Limb (tissue), 2 donors: ENCODE results near the gene ENTPD1.
"Not testable (repeated sequence)": the region's sequence is repeated elsewhere in the genome, so short reads cannot be mapped to it uniquely, and the experiment has no call there.

Experiments used
- DNase-seq, 2 donors: peaks; one replicate each; pipeline ENCODE4 v3.0.0-alpha.2; 2016; ENCODE audit errors: extremely low spot score in 2 of 2

The ENTPD1 gene

DNA sequence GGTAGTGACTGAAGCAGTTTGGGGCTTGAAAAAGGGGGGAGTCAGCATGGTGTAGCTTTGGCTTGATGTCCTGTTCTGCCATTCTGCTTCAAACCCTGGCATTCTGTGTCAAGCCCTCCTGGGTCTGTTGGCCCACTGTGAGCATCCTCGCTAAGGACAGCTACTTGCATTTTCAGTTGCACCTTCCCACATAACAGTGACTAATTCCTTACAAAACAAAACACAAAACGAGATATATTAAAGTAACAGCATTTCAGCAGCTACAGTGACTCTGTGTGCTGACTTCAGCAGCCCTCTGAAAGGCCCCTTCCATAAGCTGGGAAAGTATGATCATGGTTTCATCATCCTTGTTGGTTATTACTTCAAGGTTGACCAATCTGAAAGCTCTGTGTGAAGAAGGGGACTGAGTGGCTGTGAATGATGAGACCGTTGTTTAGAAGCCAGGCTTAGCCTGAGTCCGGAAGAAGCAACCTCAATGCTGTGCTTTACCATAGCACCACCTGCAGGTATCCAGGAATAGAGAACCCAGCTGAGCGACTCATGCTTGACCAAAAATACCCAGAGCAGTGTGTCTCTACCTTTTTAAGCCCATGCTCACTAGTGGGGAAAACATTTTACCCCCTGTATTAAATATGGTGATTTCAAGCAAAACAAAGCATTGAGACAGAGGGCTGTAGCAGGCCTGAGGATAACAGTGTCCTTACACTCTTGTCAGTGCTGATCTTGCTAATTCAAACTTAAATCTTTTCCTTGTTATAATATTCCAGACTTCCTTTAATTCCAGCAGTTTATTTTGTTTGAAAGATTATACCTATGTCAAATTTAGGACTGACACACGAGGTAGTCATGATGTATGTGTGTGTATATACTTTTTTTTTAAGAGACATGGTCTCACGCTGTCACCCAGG is 109.2 kb downstream of the ENTPD1 start:
- peak; percentile 41 to 47 for DNase-seq

DNA sequence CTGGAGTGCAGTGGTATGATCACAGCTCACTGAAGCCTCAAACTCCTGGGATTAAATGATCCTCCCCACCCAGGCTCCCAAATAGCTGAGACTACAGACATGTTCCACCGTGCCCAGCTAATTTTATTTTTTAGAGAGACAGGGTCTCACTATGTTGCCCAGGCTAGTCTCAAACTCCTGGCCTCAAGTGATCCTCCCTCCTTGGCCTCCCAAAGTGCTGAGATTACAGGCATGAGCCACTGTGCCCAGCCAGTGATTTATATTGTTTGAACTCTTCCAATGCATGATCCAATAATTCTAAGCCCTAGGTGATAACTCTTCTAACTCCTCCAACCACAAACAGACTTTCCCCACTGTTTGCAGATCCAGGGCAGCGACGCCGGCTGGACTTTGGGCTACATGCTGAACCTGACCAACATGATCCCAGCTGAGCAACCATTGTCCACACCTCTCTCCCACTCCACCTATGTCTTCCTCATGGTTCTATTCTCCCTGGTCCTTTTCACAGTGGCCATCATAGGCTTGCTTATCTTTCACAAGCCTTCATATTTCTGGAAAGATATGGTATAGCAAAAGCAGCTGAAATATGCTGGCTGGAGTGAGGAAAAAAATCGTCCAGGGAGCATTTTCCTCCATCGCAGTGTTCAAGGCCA is 110.0 kb downstream of the ENTPD1 start:
- no peak for DNase-seq

DNA sequence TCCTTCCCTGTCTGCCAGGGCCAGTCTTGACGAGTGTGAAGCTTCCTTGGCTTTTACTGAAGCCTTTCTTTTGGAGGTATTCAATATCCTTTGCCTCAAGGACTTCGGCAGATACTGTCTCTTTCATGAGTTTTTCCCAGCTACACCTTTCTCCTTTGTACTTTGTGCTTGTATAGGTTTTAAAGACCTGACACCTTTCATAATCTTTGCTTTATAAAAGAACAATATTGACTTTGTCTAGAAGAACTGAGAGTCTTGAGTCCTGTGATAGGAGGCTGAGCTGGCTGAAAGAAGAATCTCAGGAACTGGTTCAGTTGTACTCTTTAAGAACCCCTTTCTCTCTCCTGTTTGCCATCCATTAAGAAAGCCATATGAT is 110.5 kb downstream of the ENTPD1 start:
- DNase-seq: no peak

DNA sequence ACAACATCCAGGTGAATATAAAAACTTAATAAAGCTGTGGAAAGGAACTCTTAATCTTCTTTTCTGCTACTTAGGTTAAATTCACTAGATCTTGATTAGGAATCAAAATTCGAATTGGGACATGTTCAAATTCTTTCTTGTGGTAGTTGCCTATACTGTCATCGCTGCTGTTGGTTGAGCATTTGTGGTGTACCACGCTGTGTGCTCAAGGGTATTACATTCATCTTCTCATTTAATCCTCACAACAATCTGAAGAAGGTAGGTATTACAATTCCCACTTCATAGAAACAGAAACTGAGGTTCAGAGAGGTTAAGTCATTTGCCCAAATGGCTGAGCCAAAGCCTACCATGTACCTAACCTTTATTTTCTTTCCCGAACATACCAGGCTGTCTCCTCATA is 111.9 kb downstream of the ENTPD1 start:
- no peak for DNase-seq

DNA sequence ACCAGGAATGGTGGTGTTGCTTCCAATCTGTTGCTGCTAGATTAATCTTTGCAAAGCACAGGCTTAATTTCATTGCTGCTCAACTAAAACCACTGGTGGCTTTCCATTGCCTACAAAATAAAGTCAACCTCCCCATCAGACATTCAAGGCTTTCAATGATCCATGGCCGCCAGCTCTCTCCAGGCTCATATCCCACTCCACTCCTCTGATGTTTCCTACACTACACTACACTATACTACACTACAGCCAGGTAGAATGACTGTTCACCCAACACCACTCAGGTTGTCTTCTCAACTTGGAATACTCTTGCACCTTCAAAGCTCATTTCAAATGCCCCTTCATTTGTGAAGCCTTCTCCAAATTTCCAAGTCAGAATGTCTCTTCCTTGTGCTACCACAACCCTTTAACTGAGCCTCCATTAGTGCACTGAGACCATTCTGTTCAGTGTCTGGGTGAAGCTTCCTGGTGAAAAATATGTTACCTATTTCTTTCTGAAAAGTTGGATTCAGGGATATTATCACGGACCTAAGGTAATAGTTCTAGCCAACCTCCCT is 116.3 kb downstream of the ENTPD1 start:
- DNase-seq: no peak

DNA sequence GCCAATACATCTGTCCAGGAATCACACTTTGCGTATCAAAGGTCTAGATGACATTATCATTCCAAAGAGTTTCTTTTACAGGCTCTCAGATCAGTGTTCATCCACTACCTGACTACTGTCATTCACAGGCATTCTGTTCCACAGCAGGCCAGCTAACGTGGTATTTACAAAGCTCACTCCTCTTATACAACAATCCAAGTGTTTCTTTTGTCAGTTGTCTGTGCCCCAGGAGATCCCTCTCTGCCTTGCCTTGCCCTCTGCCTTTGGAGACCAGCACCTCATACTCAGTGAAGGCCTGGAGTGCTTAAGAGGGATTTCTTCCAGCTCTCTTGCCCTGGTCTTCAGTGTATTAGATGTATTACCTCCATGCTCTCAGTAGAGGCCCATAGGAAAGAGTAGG is 117.2 kb downstream of the ENTPD1 start:
- no peak for DNase-seq

DNA sequence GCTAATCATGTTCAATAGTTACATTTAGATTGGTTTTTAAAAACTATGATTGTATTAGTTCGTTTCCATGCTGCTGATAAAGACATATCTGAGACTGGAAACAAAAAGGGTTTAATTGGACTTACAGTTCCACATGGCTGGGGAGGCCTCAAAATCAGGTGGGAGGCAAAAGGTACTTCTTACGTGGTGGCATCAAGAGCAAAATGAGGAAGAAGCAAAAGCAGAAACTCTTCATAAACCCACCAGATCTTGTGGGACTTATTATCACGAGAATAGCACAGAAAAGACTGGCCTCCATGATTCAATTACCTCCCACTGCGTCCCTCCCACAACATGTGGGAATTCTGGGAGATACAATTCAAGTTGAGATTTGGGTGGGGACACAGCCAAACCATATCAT is 117.7 kb downstream of the ENTPD1 start:
- DNase-seq: no peak

DNA sequence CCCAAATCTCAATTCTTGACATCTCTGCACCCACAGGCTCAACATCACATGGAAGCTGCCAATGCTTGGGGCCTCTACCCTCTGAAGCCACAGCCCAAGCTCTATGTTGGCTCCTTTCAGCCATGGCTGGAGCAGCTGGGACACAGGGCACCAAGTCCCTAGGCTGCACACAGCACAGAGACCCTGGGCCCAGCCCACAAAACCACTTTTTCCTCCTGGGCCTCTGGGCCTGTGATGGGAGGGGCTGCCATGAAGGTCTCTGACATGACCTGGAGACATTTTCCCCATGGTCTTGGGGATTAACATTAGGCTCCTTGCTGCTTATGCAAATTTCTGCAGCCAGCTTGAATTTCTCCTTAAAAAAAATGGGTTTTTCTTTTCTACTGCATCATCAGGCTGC is 118.8 kb downstream of the ENTPD1 start:
- not testable (repeated sequence) for DNase-seq

DNA sequence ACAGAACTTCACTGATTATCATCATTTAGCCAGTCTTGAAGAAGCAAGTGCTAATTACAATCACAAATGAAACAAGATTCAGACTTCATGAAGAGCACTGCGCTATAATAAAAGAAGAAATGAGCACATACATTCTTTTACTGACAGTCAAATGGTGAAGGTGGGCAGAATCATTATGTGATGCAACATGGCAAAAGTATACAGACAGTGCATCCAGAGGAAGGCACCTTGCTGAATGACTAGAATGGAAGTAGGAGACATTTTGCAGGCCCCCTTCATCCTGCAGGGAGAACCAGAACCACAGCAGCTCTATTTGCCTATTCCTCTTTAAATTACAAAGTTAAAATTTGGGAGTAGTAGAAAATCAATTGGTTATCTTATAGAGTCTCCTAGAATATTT is 120.8 kb downstream of the ENTPD1 start:
- no peak for DNase-seq

DNA sequence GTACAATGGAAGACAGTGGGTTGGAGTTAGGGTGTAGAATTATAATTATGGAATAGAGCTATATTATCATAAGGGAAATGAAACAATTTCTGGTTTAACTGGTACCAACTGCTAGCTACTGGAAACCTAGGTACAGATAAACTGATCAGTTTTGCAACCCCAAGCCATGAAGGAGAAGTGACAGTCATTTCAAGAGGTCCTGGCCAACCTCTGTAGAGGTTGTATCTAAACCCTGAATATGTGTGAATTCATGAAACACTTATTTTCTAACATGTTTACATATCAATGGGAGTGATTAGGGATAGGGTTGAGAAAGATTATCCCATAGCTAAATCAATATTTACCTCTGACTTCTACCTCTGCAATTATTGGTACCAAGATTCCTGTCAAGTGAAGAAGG is 121.9 kb downstream of the ENTPD1 start:
- DNase-seq: no peak

DNA sequence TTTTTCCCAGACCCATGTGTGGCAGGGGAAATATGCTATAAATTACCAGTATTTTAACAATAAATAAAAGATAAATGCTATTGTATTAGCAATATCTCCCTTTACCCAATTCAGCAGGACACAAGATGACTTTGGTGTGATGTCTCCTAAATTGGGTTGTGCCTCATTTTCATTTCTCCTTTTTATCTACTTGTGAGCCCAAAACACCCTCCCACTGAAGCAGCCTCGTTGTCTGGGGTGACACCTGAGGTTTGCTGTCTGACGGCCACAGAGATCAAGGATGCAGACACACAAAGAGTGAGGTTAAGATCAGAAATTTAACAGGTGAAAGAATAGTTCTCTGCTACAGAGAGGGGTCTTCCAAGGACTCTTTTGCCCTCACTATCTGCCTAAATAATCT is 124.7 kb downstream of the ENTPD1 start:
- DNase-seq: no peak

DNA sequence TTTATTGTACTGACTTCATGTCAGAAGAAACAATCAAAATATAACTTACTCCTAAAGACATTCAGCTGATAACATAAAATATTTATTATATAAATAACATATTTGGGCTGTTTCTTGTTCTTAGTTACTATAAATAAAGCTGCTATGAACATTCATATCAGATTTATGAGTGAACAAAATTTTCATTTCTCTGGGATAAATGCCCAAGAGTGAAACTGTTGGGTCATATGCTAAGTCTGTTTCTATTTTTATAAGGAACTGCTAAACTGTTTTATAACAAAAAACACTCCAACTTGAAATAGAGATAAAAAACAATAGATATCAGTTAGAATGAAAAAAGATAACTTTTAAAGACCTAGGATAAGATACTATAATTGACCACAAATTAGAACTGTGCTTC is 125.4 kb downstream of the ENTPD1 start:
- DNase-seq: no peak

DNA sequence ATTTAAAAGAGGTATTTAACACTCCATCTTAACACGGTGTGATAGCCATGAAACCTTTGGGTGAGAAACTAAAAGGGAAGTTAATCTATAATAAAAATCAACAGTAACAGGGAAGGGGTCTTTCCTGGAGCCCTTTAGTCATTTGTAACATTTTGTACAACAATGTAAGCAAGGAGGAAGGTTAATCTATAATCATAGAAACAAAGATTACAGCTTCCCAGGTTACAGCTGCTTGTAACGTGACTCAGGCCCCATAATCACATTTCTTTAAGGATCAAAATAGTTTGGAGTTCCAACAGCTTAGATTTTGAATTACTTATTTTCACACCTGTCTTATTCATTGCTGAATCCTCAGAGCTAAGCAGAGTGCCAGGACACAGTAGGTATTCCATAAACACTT is 133.9 kb downstream of the ENTPD1 start:
- no peak for DNase-seq

DNA sequence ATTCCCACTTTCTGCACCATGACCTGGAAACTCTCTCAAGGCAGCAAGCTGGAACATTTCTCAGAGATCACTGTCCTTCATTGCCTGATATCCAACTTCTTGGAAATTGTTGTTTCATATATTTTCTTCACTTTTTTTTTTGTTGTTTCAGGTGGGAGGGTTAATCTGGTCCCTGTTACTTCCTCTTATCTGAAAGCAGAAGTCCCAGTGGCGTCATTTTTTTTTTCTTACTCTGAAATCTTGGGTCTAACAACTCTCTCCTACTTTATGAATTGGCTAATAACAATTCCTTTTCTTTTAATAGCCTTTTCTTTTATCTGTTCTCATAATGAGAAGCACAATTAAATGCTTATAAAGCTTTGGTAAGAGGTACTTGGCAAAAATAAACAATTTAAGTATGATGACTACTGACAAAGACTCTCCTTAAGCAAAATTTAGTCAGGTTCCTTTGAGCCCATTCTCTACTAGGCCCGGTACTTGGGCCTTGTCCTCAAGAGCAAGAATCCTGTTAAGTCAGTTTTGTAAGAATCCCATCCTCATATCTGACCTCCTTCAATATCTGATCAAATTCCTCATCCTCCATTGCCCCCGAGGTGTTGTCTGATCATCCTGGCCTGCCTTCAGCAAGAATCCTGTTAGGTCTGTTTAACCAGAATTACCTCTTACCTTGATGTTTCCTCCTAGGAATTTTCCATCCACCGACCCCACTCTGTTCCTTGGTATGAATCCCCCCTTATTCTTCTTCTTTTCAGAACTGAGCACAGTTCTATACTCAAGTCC is 140.3 kb downstream of the ENTPD1 start:
- DNase-seq: no peak

DNA sequence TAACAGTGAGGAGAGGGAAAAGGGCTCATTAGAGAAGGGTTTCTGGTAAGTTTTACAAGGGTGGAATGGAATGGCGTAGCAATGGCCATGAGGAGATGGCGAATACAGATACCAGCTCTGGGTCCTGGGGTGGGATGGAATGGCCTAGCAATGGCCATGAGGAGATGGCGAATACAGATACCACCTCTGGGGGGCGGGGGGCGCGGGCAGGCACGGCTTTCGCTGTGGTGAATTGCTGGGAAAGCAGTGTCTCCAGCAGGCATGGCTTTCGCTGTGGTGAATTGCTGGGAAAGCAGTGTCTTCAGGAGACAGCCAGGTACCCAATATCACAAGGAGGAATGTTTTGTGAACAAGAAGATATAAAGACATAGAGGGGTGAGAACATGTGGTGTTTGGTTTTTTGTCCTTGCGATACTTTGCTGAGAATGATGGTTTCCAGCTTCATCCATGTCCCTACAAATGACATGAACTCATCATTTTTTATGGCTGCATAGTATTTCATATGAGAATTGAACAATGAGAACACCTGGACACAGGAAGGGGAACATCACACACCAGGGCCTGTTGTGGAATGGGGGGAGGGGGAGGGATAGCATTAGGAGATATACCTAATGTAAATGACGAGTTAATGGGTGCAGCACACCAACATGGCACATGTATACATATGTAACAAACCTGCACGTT is 150.1 kb downstream of the ENTPD1 start:
- DNase-seq: not testable (repeated sequence)

DNA sequence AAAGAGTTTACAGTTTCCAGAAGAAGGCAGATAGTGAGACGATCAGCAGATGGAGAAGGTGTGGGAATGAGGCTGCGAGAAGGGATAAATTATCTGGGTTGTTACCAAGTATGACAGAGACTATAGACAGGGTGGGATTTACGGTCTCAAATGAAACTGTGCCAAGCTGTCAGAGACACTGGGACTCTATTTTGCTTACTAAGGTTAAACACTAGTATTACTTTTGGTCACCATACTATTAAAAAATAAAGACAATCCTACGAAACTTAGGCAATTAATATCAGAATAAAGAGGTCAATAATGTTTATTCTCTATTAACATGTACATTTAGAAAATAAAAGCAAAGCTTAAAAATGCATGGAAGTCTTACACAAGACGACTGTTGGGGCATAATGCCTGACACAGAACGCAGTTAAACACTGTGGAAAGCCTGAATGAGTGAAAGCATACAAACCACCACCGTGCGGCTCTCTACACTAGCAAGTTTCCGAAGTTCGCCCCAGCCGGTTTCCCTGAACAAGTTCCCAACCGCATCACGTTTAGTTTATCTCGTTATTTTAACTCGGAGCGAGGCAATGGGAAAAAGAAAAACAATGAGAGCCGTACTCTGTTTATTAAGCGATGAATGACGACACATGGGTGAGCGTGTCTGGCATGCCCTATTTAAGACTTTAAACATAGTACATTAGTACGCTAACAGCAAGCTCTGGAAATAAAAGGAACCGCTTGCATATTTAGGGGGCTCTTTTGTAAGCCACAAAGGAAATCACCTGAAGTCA is 150.9 kb downstream of the ENTPD1 start:
- peak; percentile 47 to 62 for DNase-seq

DNA sequence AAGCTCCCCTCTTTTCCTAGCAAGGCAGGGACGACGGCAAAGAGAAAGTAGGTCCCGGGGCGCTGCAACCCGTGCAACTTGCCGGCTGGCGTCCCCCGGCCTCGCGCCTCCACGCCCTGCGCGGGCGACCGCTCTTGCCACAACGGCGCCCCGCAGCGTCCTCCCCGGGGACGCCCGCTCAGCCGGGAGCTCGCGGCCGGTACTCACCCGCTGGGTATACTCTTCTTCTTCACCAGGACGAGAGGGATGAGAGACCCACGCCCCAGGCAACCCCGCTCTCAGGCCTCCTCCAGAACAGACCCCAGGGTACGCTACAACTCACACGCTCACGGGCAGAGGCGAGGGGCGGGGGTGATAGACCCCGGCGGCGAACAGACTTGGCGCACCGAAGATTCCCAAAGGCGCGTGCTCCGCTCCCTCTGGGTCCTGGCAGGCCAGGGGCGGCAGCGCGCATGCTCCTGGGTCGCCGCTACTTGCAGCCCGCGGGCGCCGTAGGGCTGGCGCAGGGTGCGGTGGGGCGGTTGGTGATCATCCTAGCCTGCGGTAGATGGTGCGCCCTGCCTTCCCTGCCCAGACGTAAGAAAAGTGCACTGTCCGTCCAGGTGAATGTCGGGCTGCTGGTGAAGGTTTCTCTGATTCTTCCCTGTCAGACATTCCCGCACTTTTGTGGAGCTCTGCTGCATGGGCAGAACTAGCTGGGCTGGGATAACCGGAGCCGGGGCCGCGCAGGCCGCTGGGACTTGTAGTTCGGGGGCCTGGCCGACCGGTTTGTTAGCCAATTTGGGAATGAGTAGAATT is 151.7 kb downstream of the ENTPD1 start, which contains the start of gene CC2D2B:
Gene CC2D2B, plus strand, starts transcription at position 520 of the 798 bp plus-strand sequence. CDS start 3,349 bp downstream, outside the sequence.
- DNase-seq: peak; percentile 83 to 89

DNA sequence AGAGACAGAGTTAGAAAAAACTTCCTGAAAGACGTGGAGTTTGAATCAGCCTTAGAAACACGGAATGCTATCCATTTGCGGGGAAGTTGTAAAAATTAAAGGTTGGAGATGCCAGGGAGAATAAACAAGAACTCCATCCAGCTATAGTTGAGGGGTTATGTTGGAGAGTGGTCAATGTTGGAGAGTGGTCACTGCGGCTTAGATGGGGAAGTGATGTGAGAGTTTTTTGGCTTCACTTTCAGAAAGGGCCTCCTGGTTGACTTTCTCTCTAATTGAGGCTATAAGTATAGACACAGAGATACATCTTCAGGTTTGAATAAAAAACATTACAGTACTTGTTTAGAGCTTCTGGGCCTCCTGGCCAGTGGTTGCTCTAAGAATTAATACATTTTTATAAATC is 152.5 kb downstream of the ENTPD1 start:
- DNase-seq: no peak

DNA sequence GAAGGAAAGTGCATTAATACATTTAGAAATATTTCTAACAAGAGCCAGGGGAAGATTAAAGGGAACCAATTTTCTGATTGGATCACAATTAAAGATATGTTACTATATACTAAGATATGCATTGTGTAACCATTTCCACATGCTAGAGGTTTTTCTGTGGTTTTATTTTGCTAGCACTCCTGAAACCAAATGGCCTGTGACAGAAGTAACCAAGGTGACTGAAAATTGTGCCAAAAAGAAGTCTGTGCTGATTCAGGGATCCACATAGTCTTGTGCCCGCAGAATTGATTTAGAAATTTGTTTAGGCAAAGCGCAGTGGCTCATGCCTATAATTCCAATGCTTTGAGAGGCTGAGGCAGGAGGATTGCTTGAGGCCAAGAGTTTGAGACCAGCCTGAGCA is 153.6 kb downstream of the ENTPD1 start:
- no peak for DNase-seq

DNA sequence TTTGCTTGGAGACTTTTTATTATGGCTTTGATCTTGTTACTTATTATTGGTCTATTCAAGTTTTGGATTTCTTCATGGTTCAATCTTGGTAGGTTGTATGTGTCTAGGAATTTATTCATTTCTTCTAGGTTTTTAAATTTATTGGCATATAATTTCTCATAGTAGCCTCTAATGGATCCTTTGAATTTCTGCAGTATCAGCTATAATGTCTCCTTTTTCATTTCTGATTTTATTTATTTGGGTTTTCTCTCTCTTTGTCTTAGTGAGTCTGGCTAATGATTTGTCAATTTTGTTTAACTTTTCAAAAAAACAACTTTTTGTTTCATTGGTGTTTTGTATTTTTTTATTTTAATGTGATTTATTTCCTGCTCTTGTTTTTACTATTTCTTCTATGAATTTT is 160.1 kb downstream of the ENTPD1 start:
- not testable (repeated sequence) for DNase-seq
